WTC11 (cell line): Measurements from ENCODE around the gene SEC24A. TPM values are rescaled to one million over a fixed set of nuclear protein-coding genes. Genes with fewer than 3 reads are reported as not detected.

Experiments
- ATAC-seq: fragments of 200-7000 bp; cut with Tn5 transposase; 2 replicates; pipeline ENCODE4 v1.10.0; 2021; ENCODE audit warnings: mild to moderate bottlenecking, moderate library complexity
- CTCF ChIA-PET: fragments of 300-600 bp; sonication (Branson Sonifier 250); formaldehyde crosslinking; loops from one replicate; lab custom pipeline; 2021; ENCODE audit warnings: antibody characterized with exemption; lab: Charles Lee
- POLR2A ChIA-PET: fragments of 350-600 bp; sonication (Branson Sonifier 250); formaldehyde crosslinking; loops from one replicate; lab custom pipeline; 2021; ENCODE audit warnings: antibody characterized with exemption; lab: Charles Lee
- DNase-seq: peaks from one replicate; pipeline ENCODE4 v3.0.0; 2021; ENCODE audit warnings: low spot score
- H3K27ac Mint-ChIP-seq: 2 replicates; pipeline ENCODE4 v1.8.0; 2021; ENCODE audit warnings: mixed read lengths
- H3K27me3 Mint-ChIP-seq: 2 replicates; pipeline ENCODE4 v1.8.0; 2021; ENCODE audit warnings: low read depth, mild to moderate bottlenecking, moderate library complexity, mixed read lengths
- H3K36me3 Mint-ChIP-seq: 2 replicates; pipeline ENCODE4 v1.8.0; 2021; ENCODE audit warnings: mixed read lengths
- H3K4me1 Mint-ChIP-seq: 2 replicates; pipeline ENCODE4 v1.8.0; 2022; ENCODE audit warnings: mixed read lengths
- H3K4me3 Mint-ChIP-seq: 2 replicates; pipeline ENCODE4 v1.8.0; 2021; ENCODE audit warnings: mild to moderate bottlenecking, moderate library complexity, mixed read lengths
- H3K9me3 Mint-ChIP-seq: 2 replicates; pipeline ENCODE4 v1.8.0; 2021; ENCODE audit warnings: mixed read lengths
- ATF1 ChIP-seq: sonication (generic); formaldehyde crosslinking; IDR thresholded peaks from 2 replicates; pipeline ENCODE4 v1.8.1; 2023; ENCODE audit warnings: mild to moderate bottlenecking, moderate library complexity, missing genetic modification reagents
- CBFB ChIP-seq: sonication (generic); formaldehyde crosslinking; IDR thresholded peaks from 2 replicates; pipeline ENCODE4 v1.8.1; 2022; ENCODE audit warnings: mild to moderate bottlenecking, low read depth, missing genetic modification reagents
- CREB1 ChIP-seq: sonication (generic); formaldehyde crosslinking; IDR thresholded peaks from 2 replicates; pipeline ENCODE4 v1.8.0; 2023; ENCODE audit warnings: mild to moderate bottlenecking, missing genetic modification reagents
- ESRRA ChIP-seq: sonication (generic); formaldehyde crosslinking; IDR thresholded peaks from 2 replicates; pipeline ENCODE4 v1.8.1; 2022; ENCODE audit warnings: mild to moderate bottlenecking, missing genetic modification reagents, borderline replicate concordance
- GTF2I ChIP-seq: fragments of 250-450 bp; sonication (Bioruptor Pico); conservative IDR thresholded peaks from 2 replicates; pipeline ENCODE4 v1.4.0; 2021; ENCODE audit warnings: mild to moderate bottlenecking
- IRF1 ChIP-seq: sonication (generic); formaldehyde crosslinking; IDR thresholded peaks from 2 replicates; pipeline ENCODE4 v1.8.0; 2023; ENCODE audit warnings: missing genetic modification reagents
- MAX ChIP-seq: sonication (generic); formaldehyde crosslinking; IDR thresholded peaks from 2 replicates; pipeline ENCODE4 v1.8.0; 2022; ENCODE audit warnings: mild to moderate bottlenecking, missing genetic modification reagents
- NFATC4 ChIP-seq: fragments of 250-450 bp; sonication (Bioruptor Pico); IDR thresholded peaks from 2 replicates; pipeline ENCODE4 v1.9.0; 2021; ENCODE audit warnings: mild to moderate bottlenecking
- NR3C1 ChIP-seq: sonication (generic); formaldehyde crosslinking; conservative IDR thresholded peaks from 2 replicates; pipeline ENCODE4 v1.8.1; 2023; ENCODE audit warnings: low read depth, mild to moderate bottlenecking, missing genetic modification reagents
- SMAD3 ChIP-seq: sonication (generic); formaldehyde crosslinking; IDR thresholded peaks from 2 replicates; pipeline ENCODE4 v1.8.0; 2022; ENCODE audit warnings: missing genetic modification reagents, mild to moderate bottlenecking, borderline replicate concordance
- SP1 ChIP-seq: sonication (generic); formaldehyde crosslinking; conservative IDR thresholded peaks from 2 replicates; pipeline ENCODE4 v1.8.1; 2022; ENCODE audit warnings: missing genetic modification reagents
- TCF7 ChIP-seq: sonication (generic); formaldehyde crosslinking; IDR thresholded peaks from 2 replicates; pipeline ENCODE4 v1.8.0; 2022; ENCODE audit warnings: mild to moderate bottlenecking, low read depth, missing genetic modification reagents, moderate library complexity
- ZBTB43 ChIP-seq: sonication (generic); formaldehyde crosslinking; IDR thresholded peaks from 2 replicates; pipeline ENCODE4 v1.8.1; 2023; ENCODE audit warnings: mild to moderate bottlenecking, missing genetic modification reagents
- ZNF121 ChIP-seq: sonication (generic); formaldehyde crosslinking; IDR thresholded peaks from 2 replicates; pipeline ENCODE4 v1.8.0; 2023; ENCODE audit warnings: missing genetic modification reagents
- ZNF138 ChIP-seq: sonication (generic); formaldehyde crosslinking; conservative IDR thresholded peaks from 2 replicates; pipeline ENCODE4 v1.8.1; 2022; ENCODE audit warnings: mild to moderate bottlenecking, moderate library complexity, missing genetic modification reagents
- ZNF317 ChIP-seq: sonication (generic); formaldehyde crosslinking; IDR thresholded peaks from 2 replicates; pipeline ENCODE4 v1.8.1; 2023; ENCODE audit warnings: low read depth, mild to moderate bottlenecking, moderate library complexity, missing genetic modification reagents, borderline replicate concordance
- ZNF396 ChIP-seq: fragments of 250-450 bp; sonication (Bioruptor Pico); IDR thresholded peaks from 2 replicates; pipeline ENCODE4 v1.8.0; 2021; ENCODE audit warnings: mild to moderate bottlenecking, moderate library complexity, borderline replicate concordance
- ZNF423 ChIP-seq: fragments of 250-450 bp; sonication (Bioruptor Pico); IDR thresholded peaks from 2 replicates; pipeline ENCODE4 v2.1.2; 2022; ENCODE audit warnings: mild to moderate bottlenecking, moderate library complexity
- ZNF671 ChIP-seq: fragments of 250-450 bp; sonication (Bioruptor Pico); IDR thresholded peaks from 2 replicates; pipeline ENCODE4 v1.8.0; 2021; ENCODE audit warnings: mild to moderate bottlenecking
- total RNA-seq: library from RNA; stranded (reverse); gene quantifications from 3 replicates; pipeline ENCODE4 v1.2.3, GENCODE V29; 2021
- TF ChIP-seq, protein P1 (sequence below): sonication (generic); formaldehyde crosslinking; IDR thresholded peaks from 2 replicates; pipeline ENCODE4 v1.8.0; 2022; ENCODE audit warnings: mild to moderate bottlenecking, missing genetic modification reagents
- TF ChIP-seq, protein P2 (sequence below): sonication (generic); formaldehyde crosslinking; IDR thresholded peaks from 2 replicates; pipeline ENCODE4 v1.8.1; 2022; ENCODE audit warnings: low read depth, missing genetic modification reagents, borderline replicate concordance
- TF ChIP-seq, protein P3 (sequence below): sonication (generic); formaldehyde crosslinking; IDR thresholded peaks from 2 replicates; pipeline ENCODE4 v1.8.1; 2022; ENCODE audit warnings: mild to moderate bottlenecking, moderate library complexity, missing genetic modification reagents
- TF ChIP-seq, protein P4 (sequence below): sonication (generic); formaldehyde crosslinking; IDR thresholded peaks from 2 replicates; pipeline ENCODE4 v1.8.0; 2022; ENCODE audit warnings: mild to moderate bottlenecking, missing genetic modification reagents
- TF ChIP-seq, protein P5 (sequence below): sonication (generic); formaldehyde crosslinking; IDR thresholded peaks from 2 replicates; pipeline ENCODE4 v1.8.0; 2023; ENCODE audit warnings: missing genetic modification reagents, mild to moderate bottlenecking, borderline replicate concordance

SEC24A gene
- total RNA-seq, 1 experiment from 2014 or later = 30.5 TPM

DNA sequence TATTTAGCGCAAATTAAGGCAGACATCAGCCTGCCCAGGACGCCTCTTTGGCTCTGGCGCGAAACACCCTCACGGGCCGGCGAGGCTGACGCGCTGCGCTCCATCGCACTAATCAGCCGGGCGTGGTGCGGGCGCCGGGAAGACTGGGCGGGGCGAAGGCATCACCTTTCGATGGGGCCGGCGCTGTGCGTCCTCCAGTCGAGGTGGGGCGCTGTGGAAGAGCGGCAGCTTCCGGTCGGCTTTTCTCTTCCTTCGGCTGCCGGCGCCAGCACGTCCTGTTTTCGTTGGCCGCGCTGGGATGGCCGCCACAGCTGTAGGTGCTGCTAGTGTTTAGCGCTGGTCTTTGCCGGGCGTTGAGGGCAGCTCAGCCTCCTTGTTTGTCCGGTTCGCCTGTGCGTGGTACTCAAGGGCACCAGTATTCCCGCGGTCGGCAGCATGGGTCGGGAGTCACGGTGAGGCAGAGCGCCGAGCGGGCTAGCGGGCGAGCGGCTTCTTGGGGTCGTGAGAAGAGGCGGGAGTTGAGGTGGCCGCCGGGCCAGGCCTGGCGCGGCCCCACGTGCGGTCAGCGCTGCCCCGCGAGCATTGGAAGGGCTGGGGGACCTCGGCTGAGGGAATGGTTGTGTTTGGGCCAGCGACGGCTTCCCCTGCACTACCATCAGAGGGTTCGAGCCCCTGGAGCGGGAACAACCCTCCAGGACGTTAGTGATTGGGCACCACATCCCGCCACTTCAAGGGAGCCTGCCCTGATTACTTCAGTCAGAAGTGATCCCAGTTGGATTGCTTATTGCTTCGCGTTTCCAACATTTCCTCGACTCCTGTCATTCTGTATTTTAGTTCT lies 110.1 kb downstream of the SEC24A start, which contains the start of gene DDX46:
TSS of gene DDX46 (plus strand) at position 276 of the 838 bp plus-strand sequence. CDS start at position 436, 160 bp downstream.
- peak; percentile 97 for DNase-seq
- peak; percentile 91; the same call in 1 of the 2 replicates for TF ChIP-seq ESRRA (CRISPR knock-in tag)
- TF ChIP-seq ZBTB43 (CRISPR knock-in tag) = no peak; the same call in 1 of the 2 replicates
- TF ChIP-seq MAX (CRISPR knock-in tag) = peak; percentile 94
- TF ChIP-seq, protein P1, sequence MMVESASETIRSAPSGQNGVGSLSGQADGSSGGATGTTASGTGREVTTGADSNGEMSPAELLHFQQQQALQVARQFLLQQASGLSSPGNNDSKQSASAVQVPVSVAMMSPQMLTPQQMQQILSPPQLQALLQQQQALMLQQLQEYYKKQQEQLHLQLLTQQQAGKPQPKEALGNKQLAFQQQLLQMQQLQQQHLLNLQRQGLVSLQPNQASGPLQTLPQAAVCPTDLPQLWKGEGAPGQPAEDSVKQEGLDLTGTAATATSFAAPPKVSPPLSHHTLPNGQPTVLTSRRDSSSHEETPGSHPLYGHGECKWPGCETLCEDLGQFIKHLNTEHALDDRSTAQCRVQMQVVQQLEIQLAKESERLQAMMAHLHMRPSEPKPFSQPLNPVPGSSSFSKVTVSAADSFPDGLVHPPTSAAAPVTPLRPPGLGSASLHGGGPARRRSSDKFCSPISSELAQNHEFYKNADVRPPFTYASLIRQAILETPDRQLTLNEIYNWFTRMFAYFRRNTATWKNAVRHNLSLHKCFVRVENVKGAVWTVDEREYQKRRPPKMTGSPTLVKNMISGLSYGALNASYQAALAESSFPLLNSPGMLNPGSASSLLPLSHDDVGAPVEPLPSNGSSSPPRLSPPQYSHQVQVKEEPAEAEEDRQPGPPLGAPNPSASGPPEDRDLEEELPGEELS = peak; percentile 36
- TF ChIP-seq ZNF317 (CRISPR knock-in tag) = 0 out of 2 replicates have a peak, but pooled peaks have one; percentile 49
- no peak for TF ChIP-seq ZNF396
- TF ChIP-seq, protein P2, sequence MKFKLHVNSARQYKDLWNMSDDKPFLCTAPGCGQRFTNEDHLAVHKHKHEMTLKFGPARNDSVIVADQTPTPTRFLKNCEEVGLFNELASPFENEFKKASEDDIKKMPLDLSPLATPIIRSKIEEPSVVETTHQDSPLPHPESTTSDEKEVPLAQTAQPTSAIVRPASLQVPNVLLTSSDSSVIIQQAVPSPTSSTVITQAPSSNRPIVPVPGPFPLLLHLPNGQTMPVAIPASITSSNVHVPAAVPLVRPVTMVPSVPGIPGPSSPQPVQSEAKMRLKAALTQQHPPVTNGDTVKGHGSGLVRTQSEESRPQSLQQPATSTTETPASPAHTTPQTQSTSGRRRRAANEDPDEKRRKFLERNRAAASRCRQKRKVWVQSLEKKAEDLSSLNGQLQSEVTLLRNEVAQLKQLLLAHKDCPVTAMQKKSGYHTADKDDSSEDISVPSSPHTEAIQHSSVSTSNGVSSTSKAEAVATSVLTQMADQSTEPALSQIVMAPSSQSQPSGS (CRISPR knock-in tag) = no peak
- no peak for TF ChIP-seq ZNF423 (CRISPR knock-in tag)
- peak; percentile 85 for TF ChIP-seq SP1
- no peak for TF ChIP-seq SMAD3 (CRISPR knock-in tag)
- no peak for TF ChIP-seq ZNF671 (CRISPR knock-in tag)
- peak; percentile 94 for TF ChIP-seq CBFB (CRISPR knock-in tag)
- no peak for TF ChIP-seq NR3C1 (CRISPR knock-in tag)
- no peak for TF ChIP-seq NFATC4
- no peak for TF ChIP-seq ATF1 (CRISPR knock-in tag)
- no peak for TF ChIP-seq CREB1 (CRISPR knock-in tag)
- no peak for TF ChIP-seq ZNF121
- TF ChIP-seq, protein P3, sequence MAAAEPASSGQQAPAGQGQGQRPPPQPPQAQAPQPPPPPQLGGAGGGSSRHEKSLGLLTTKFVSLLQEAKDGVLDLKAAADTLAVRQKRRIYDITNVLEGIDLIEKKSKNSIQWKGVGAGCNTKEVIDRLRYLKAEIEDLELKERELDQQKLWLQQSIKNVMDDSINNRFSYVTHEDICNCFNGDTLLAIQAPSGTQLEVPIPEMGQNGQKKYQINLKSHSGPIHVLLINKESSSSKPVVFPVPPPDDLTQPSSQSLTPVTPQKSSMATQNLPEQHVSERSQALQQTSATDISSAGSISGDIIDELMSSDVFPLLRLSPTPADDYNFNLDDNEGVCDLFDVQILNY (CRISPR knock-in tag) = peak; percentile 92
- TF ChIP-seq, protein P4, sequence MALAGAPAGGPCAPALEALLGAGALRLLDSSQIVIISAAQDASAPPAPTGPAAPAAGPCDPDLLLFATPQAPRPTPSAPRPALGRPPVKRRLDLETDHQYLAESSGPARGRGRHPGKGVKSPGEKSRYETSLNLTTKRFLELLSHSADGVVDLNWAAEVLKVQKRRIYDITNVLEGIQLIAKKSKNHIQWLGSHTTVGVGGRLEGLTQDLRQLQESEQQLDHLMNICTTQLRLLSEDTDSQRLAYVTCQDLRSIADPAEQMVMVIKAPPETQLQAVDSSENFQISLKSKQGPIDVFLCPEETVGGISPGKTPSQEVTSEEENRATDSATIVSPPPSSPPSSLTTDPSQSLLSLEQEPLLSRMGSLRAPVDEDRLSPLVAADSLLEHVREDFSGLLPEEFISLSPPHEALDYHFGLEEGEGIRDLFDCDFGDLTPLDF (CRISPR knock-in tag) = no peak
- TF ChIP-seq TCF7 (CRISPR knock-in tag) = no peak
- no peak for TF ChIP-seq GTF2I (CRISPR knock-in tag)
- TF ChIP-seq, protein P5, sequence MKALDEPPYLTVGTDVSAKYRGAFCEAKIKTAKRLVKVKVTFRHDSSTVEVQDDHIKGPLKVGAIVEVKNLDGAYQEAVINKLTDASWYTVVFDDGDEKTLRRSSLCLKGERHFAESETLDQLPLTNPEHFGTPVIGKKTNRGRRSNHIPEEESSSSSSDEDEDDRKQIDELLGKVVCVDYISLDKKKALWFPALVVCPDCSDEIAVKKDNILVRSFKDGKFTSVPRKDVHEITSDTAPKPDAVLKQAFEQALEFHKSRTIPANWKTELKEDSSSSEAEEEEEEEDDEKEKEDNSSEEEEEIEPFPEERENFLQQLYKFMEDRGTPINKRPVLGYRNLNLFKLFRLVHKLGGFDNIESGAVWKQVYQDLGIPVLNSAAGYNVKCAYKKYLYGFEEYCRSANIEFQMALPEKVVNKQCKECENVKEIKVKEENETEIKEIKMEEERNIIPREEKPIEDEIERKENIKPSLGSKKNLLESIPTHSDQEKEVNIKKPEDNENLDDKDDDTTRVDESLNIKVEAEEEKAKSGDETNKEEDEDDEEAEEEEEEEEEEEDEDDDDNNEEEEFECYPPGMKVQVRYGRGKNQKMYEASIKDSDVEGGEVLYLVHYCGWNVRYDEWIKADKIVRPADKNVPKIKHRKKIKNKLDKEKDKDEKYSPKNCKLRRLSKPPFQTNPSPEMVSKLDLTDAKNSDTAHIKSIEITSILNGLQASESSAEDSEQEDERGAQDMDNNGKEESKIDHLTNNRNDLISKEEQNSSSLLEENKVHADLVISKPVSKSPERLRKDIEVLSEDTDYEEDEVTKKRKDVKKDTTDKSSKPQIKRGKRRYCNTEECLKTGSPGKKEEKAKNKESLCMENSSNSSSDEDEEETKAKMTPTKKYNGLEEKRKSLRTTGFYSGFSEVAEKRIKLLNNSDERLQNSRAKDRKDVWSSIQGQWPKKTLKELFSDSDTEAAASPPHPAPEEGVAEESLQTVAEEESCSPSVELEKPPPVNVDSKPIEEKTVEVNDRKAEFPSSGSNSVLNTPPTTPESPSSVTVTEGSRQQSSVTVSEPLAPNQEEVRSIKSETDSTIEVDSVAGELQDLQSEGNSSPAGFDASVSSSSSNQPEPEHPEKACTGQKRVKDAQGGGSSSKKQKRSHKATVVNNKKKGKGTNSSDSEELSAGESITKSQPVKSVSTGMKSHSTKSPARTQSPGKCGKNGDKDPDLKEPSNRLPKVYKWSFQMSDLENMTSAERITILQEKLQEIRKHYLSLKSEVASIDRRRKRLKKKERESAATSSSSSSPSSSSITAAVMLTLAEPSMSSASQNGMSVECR = peak; percentile 80; the same call in 1 of the 2 replicates
- no peak; the same call in 1 of the 2 replicates for TF ChIP-seq IRF1 (CRISPR knock-in tag)
- no peak for TF ChIP-seq ZNF138

More for the DNA sequence above, 110.1 kb downstream of the SEC24A start, which contains the start of gene DDX46:
- Mint-ChIP-seq H3K4me1 (peaks cover 21% of the 10 kb centered on the region), H3K9me3 (no peaks in the 10 kb centered on the region), H3K4me3 (peak within 1 kb of the TSS; percentile 100), H3K27ac (peak within 1 kb of the TSS; percentile 98), H3K36me3 (peaks cover under 1% of the 10 kb centered on the region), H3K27me3 (peaks cover 14% of the 10 kb centered on the region)
- POLR2A ChIA-PET = interaction anchor here (0.7 to 2.1 kb wide), 5 partner anchors 19 to 583 kb away, joined by 3 to 12 read pairs (median 3); partner anchors contain the start of gene CAMLG
- peak; percentile 98 for ATAC-seq
- CTCF ChIA-PET = interaction anchor here (0.9 to 3.7 kb wide), 7 partner anchors 10 to 296 kb away, joined by 3 to 27 read pairs (median 3); partner anchors contain the start of gene CAMLG
